HG03159 (cell line): ENCODE data around the gene PLXND1.

Experiments used
- ATAC-seq: cut with Tn5 transposase; IDR thresholded peaks from one replicate; pipeline ENCODE4 v1.9.1; 2021; ENCODE audit warnings: mild to moderate bottlenecking, moderate library complexity; ENCODE audit not compliant: unreplicated experiment

The PLXND1 gene

GRCh38 chr3:129514110-129514509, 92.4 kb downstream of the PLXND1 start:
- no peak for ATAC-seq

DNA sequence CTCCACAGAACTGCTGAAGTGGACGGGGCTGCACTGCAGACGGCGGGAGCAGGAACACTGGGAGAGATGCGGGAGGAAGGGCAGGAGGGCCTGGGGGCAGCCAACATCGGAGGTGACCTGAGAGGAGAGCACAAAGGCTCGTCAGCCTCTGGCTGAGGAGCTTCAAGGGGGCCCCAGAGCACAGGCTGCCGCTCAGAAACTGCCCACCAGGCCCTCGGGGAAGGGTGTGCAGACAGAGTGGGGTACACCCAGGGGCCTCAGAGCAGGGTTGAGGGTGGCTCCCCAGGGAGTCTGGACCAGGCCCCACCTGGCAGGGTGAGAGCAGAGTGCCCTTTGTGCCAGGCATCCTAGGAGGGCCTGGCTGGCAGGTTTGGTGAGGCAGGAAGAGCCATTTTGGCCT, 92.8 kb downstream of the PLXND1 start:
- ATAC-seq, result no peak

- no peak for ATAC-seq
Observed at GRCh38 chr3:129512595-129512994, 93.9 kb downstream of the PLXND1 start.

GRCh38 chr3:129507181-129507831, 99.2 kb downstream of the PLXND1 start:
- no peak for ATAC-seq

GRCh38 chr3:129506231-129506742, 100.2 kb downstream of the PLXND1 start:
- ATAC-seq, result no peak

DNA sequence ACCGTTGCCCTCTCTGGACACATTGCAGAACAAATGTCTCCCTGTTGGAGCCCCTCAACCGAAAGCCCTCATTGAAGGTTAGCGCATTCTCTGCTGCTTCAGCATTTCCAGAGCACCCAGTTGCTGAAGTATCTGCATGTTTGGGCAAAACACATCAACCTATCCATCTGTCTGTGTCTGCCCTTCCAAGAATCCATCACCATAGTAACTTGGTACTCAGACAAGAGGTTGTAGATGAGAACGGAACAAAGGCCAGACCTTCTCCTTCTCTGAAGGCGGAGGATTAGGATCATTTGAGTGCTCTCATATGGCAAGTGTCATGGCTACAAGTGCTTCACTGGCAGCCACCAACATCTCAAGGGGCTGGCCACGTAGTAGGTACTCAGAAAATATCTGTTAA, 101.1 kb downstream of the PLXND1 start:
- no peak for ATAC-seq
